ENCODE results near the gene KLHL17. TPM values are rescaled to one million over a fixed set of nuclear protein-coding genes. Genes with fewer than 3 reads are reported as not detected.
A peak's percentile ranks its signal among the peaks of the same experiment; 100 is the strongest.

The KLHL17 gene
- total and polyA plus RNA-seq, 2 experiments from 2014 or later: 5.5 to 19.2 TPM

DNA sequence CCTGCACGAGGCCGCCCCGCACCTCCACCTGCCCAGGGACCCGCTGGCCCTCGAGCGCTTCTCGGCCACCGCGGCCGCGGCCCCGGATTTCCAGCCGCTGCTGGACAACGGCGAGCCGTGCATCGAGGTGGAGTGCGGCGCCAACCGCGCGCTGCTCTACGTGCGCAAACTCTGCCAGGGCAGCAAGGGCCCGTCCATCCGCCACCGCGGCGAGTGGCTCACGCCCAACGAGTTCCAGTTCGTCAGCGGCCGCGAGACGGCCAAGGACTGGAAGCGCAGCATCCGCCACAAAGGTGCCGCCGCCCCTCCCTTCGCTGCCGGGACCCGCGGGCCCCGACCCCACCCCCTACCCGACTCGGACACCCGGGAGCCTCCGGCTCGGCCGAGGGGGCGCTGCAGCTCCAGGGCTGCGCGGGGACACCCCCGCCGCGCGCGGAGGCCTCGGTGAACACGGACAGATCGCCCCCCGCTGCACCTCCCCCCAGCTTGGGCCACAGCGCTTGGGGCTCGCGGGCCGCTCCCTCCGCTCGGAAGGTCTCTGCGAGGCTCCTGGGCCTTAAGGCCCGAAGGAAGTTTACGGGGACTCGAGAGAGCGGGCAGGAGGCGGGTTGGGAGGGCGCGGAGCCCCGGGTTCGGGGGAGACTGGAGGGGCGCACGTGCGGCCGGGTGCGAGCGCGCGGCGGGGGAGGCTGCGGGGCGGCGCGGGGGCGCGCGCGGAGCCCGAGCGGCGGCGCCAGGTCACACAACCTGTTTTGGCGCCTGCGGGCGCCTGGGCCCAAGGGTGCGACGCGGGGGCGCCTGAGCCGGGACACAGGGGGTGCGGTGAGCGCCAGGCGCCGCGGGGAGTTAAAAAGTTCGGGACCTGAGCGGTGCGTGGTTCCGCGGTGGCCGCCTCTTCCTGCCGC is 35.5 kb upstream of the KLHL17 start:
- Histone ChIP-seq H3K4me3 (peak overlapping the region; percentile 78), H3K36me3 (ENCODE audit: low read depth) (no peaks in the 10 kb centered on the region), H3K9ac (peak overlapping the region; percentile 89), H3F3A (ENCODE audit: insufficient read depth) (no peaks in the 10 kb centered on the region), H3K27ac (peak overlapping the region; percentile 47), H3K9me2 (ENCODE audit: insufficient read depth) (no peaks in the 10 kb centered on the region), H3K79me2 (ENCODE audit: insufficient read depth) (peaks cover 46% of the 10 kb centered on the region), H3K9me3 (ENCODE audit: low read depth) (no peaks in the 10 kb centered on the region), H4K20me1 (ENCODE audit: insufficient read depth) (no peaks in the 10 kb centered on the region), H3K27me3 (replicated peaks; ENCODE audit: insufficient read depth) (no peaks in the 10 kb centered on the region), H3K4me2 (ENCODE audit: unreplicated experiment) (peak overlapping the region; percentile 84), H3K4me1 (ENCODE audit: insufficient read depth) (peaks cover 10% of the 10 kb centered on the region), H2AFZ (peak overlapping the region; percentile 77)
- TF ChIP-seq EZH2 (IDR thresholded peaks at IDR 0.05; ENCODE audit: insufficient read depth, poor library complexity, severe bottlenecking) (no peak), EZH2phosphoT487 (IDR thresholded peaks at IDR 0.05; ENCODE audit: insufficient read depth, low read depth) (no peak)
- DNase-seq: peak; percentile 85
- in situ Hi-C loops (cut with MboI): no loop called here
- WGBS, 2 experiments (ENCODE audit: low coverage in 1 of 2, low lambda C conversion rate in 2 of 2, missing lambda C conversion rate in 2 of 2): 1% methylated on average over 56 to 76 of the region's 120 CpGs

GRCh38 chr1:925561-926421 is 34.6 kb upstream of the KLHL17 start:
- Histone ChIP-seq H3K9ac (peak overlapping the region; percentile 89), H3K9me3 (ENCODE audit: low read depth) (no peaks in the 10 kb centered on the region), H3K9me2 (ENCODE audit: insufficient read depth) (no peaks in the 10 kb centered on the region), H3K4me1 (ENCODE audit: insufficient read depth) (peaks cover 9% of the 10 kb centered on the region), H3K27ac (no peak overlapping the region), H4K20me1 (ENCODE audit: insufficient read depth) (no peaks in the 10 kb centered on the region), H3F3A (ENCODE audit: insufficient read depth) (no peaks in the 10 kb centered on the region), H3K27me3 (replicated peaks; ENCODE audit: insufficient read depth) (no peaks in the 10 kb centered on the region), H3K36me3 (ENCODE audit: low read depth) (no peaks in the 10 kb centered on the region), H3K4me3 (peak overlapping the region; percentile 78), H3K79me2 (ENCODE audit: insufficient read depth) (peaks cover 46% of the 10 kb centered on the region), H3K4me2 (ENCODE audit: unreplicated experiment) (peak overlapping the region; percentile 84), H2AFZ (no peak overlapping the region)
- TF ChIP-seq EZH2 (IDR thresholded peaks at IDR 0.05; ENCODE audit: insufficient read depth, poor library complexity, severe bottlenecking) (no peak), EZH2phosphoT487 (IDR thresholded peaks at IDR 0.05; ENCODE audit: insufficient read depth, low read depth) (no peak)
- peak; percentile 84 for DNase-seq
- WGBS, 2 experiments (ENCODE audit: low coverage in 1 of 2, low lambda C conversion rate in 2 of 2, missing lambda C conversion rate in 2 of 2): 6 to 11% methylated on average over 38 to 61 of the region's 65 CpGs
- in situ Hi-C loops (cut with MboI): no loop called here

- Histone ChIP-seq H3K4me3 (no peak overlapping the region), H3K9me3 (ENCODE audit: low read depth) (no peaks in the 10 kb centered on the region), H3F3A (ENCODE audit: insufficient read depth) (no peaks in the 10 kb centered on the region; the same call in 1 of the 2 replicates), H3K4me2 (ENCODE audit: unreplicated experiment) (no peak overlapping the region), H3K9me2 (ENCODE audit: insufficient read depth) (no peaks in the 10 kb centered on the region), H3K27me3 (replicated peaks; ENCODE audit: insufficient read depth) (no peaks in the 10 kb centered on the region), H3K27ac (no peak overlapping the region), H3K9ac (no peak overlapping the region), H4K20me1 (ENCODE audit: insufficient read depth) (no peaks in the 10 kb centered on the region), H3K79me2 (ENCODE audit: insufficient read depth) (peaks cover 50% of the 10 kb centered on the region), H3K36me3 (ENCODE audit: low read depth) (no peaks in the 10 kb centered on the region), H2AFZ (no peak overlapping the region), H3K4me1 (ENCODE audit: insufficient read depth) (0 out of 2 replicates have a peak, but pooled peaks cover 6% of the 10 kb centered on the region)
- no peak for TF ChIP-seq EZH2phosphoT487 (IDR thresholded peaks at IDR 0.05; ENCODE audit: insufficient read depth, low read depth)
- TF ChIP-seq EZH2 (IDR thresholded peaks at IDR 0.05; ENCODE audit: insufficient read depth, poor library complexity, severe bottlenecking): no peak
- no peak for DNase-seq
- in situ Hi-C loops (cut with MboI): no loop called here
- WGBS, 2 experiments (ENCODE audit: low coverage in 1 of 2, low lambda C conversion rate in 2 of 2, missing lambda C conversion rate in 2 of 2): 68 to 72% methylated on average over 8 to 9 of the region's 9 CpGs
Measured at GRCh38 chr1:927234-927633, 33.1 kb upstream of the KLHL17 start.

DNA sequence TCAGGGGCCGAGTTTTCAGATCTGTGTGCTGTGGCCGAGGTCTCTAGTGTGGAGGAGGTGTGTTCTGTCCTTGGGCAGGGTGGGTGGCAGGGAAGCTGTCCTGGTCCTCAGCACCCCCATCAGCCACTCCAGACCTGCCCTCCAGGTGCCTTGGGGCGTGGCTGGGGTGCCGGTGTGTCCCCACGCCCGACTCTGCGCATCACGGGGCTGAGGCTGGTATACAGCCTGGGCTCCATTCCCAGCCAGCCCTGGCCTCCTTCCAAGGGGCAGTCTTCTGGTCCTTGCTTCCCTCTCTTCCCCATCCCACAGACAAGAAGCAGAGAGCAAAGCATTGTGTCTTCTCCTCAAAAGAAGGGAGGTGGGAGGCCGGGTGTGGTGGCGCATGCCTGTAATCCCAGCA is 32.6 kb upstream of the KLHL17 start:
- Histone ChIP-seq H3K27ac (no peak overlapping the region), H3K9me2 (ENCODE audit: insufficient read depth) (no peaks in the 10 kb centered on the region), H3K4me2 (ENCODE audit: unreplicated experiment) (no peak overlapping the region), H4K20me1 (ENCODE audit: insufficient read depth) (no peaks in the 10 kb centered on the region), H3K36me3 (ENCODE audit: low read depth) (no peaks in the 10 kb centered on the region), H3K79me2 (ENCODE audit: insufficient read depth) (peaks cover 46% of the 10 kb centered on the region), H3K4me1 (ENCODE audit: insufficient read depth) (0 out of 2 replicates have a peak, but pooled peaks cover 6% of the 10 kb centered on the region), H3K4me3 (no peak overlapping the region), H3K9me3 (ENCODE audit: low read depth) (no peaks in the 10 kb centered on the region), H2AFZ (no peak overlapping the region), H3F3A (ENCODE audit: insufficient read depth) (no peaks in the 10 kb centered on the region; the same call in 1 of the 2 replicates), H3K27me3 (replicated peaks; ENCODE audit: insufficient read depth) (no peaks in the 10 kb centered on the region), H3K9ac (no peak overlapping the region)
- no peak for DNase-seq
- TF ChIP-seq EZH2phosphoT487 (IDR thresholded peaks at IDR 0.05; ENCODE audit: insufficient read depth, low read depth) (no peak), EZH2 (IDR thresholded peaks at IDR 0.05; ENCODE audit: insufficient read depth, poor library complexity, severe bottlenecking) (no peak)
- in situ Hi-C loops (cut with MboI): no loop called here
- 81 to 87% methylated on average over 9 to 10 of the region's 10 CpGs for WGBS, 2 experiments (ENCODE audit: low coverage in 1 of 2, low lambda C conversion rate in 2 of 2, missing lambda C conversion rate in 2 of 2)

Data from GM23248 (cell line).